Body of pancreas (tissue), 4 donors: Measurements from ENCODE around the gene CHCHD6. TPM values are rescaled to one million over a fixed set of nuclear protein-coding genes. Genes with fewer than 3 reads are reported as not detected.

Experiments
- ATAC-seq: fragments of 150-250 bp; one replicate; pipeline ENCODE4 v1.9.1; 2016
- DNase-seq, 4 donors: peaks; one replicate each; pipeline ENCODE4 v3.0.0-alpha.2; 2019
- H3K27ac ChIP-seq, 4 donors: fragments of 200-600 bp; sonication (generic); 1 replicate in 3 of 4; 2 replicates in 1 of 4; pipeline versions ENCODE4 v1.5.1 to v1.6.1; 2016 to 2019; ENCODE audit warnings: mild to moderate bottlenecking in 1 of 4, mixed read lengths in 1 of 4, moderate library complexity in 1 of 4
- H3K27me3 ChIP-seq, 2 donors: fragments of 200-600 bp; sonication (generic); one replicate each; pipeline ENCODE4 v1.6.0; 2016; ENCODE audit warnings: mild to moderate bottlenecking in 1 of 2
- H3K36me3 ChIP-seq, 2 donors: fragments of 200-600 bp; sonication (generic); replicated peaks in 1 of 2; 2 replicates each; pipeline ENCODE4 v1.5.1; 2016; ENCODE audit warnings: low read depth in 2 of 2; ENCODE audit not compliant: insufficient read depth in 1 of 2
- H3K4me1 ChIP-seq: fragments of 200-600 bp; sonication (generic); one replicate; pipeline ENCODE4 v1.6.0; 2016
- H3K4me3 ChIP-seq, 2 donors: fragments of 200-600 bp; sonication (generic); 1 replicate in 1 of 2; 2 replicates in 1 of 2; pipeline ENCODE4 v1.5.1; 2016 to 2019
- H3K9me3 ChIP-seq, 3 donors: fragments of 200-600 bp; sonication (generic); 1 replicate in 2 of 3; 2 replicates in 1 of 3; pipeline ENCODE4 v1.5.1; 2016
- POLR2A ChIP-seq, 3 donors: fragments of 450-650 bp; IDR thresholded peaks; one replicate each; pipeline ENCODE4 v1.6.1; 2016; ENCODE audit warnings: antibody characterized with exemption in 3 of 3, mild to moderate bottlenecking in 2 of 3
- WGBS, 2 donors: methylation state at CpG; one replicate each; pipeline ENCODE4 v1.1.5; 2017; 5-methylcytosine and 5-hydroxymethylcytosine counted together
- intact Hi-C: fragments of 100-400 bp; cut with DNase I; formaldehyde crosslinking; loops from one replicate; pipeline ENCODE4 v1.15.1; 2023
- total RNA-seq, 2 donors: library from RNA; depleted of rRNA; stranded (reverse); fragments of >200 nt; gene quantifications; one replicate each; pipeline ENCODE4 v1.1.0, GENCODE V29; 2016
- TF ChIP-seq, protein P1 (sequence below), 7 experiments: fragments of 450-650 bp in 4 of 7; fragments of 200-600 bp in 3 of 7; sonication (generic) in 3 of 7; IDR thresholded peaks; one replicate each; pipeline ENCODE4 v1.5.1; 2016 to 2019; ENCODE audit warnings: antibody characterized with exemption in 7 of 7

The CHCHD6 gene
- total RNA-seq, 2 donors from 2014 or later, result 0.66 to 10.9 TPM

DNA sequence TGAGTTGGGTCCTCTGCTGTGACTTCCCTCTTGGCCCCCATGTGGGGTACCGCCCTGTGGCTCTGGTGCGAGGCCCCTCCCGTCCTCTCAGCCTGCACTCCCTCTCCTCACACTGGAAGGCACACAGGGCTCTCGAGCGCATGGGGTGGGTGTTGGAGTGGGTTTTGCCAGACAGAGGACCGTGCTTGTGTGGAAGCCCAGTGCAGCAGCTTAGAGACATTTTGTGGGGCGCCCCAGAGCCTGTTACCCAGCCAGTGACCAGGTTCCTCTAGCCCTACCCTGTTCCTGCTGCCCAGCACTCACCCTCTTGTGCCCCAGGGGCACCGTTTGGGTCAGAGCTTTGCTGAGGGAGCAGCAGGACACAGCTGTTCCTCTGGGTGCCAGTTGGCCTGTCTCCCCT, 288.7 kb downstream of the CHCHD6 start:
- H3K4me3 ChIP-seq, result no peak overlapping the region
- no peak overlapping the region for H3K27ac ChIP-seq
- H3K9me3 ChIP-seq, result no peaks in the 10 kb centered on the region
- H3K36me3 ChIP-seq, result peaks cover 0 to 4% of the 10 kb centered on the region in 2 donors
- peaks cover 12% of the 10 kb centered on the region for H3K4me1 ChIP-seq
- ATAC-seq (no peak), DNase-seq (no peak)
- TF ChIP-seq POLR2A (IDR thresholded peaks at IDR 0.05), result no peak
- TF ChIP-seq, protein P1, sequence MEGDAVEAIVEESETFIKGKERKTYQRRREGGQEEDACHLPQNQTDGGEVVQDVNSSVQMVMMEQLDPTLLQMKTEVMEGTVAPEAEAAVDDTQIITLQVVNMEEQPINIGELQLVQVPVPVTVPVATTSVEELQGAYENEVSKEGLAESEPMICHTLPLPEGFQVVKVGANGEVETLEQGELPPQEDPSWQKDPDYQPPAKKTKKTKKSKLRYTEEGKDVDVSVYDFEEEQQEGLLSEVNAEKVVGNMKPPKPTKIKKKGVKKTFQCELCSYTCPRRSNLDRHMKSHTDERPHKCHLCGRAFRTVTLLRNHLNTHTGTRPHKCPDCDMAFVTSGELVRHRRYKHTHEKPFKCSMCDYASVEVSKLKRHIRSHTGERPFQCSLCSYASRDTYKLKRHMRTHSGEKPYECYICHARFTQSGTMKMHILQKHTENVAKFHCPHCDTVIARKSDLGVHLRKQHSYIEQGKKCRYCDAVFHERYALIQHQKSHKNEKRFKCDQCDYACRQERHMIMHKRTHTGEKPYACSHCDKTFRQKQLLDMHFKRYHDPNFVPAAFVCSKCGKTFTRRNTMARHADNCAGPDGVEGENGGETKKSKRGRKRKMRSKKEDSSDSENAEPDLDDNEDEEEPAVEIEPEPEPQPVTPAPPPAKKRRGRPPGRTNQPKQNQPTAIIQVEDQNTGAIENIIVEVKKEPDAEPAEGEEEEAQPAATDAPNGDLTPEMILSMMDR (IDR thresholded peaks at IDR 0.05), result no peak
- no peaks in the 10 kb centered on the region for H3K27me3 ChIP-seq
- WGBS, 2 donors, result 88 to 94% methylated on average over 3 to 8 of the region's 8 CpGs
- intact Hi-C loops, result no loop called here

DNA sequence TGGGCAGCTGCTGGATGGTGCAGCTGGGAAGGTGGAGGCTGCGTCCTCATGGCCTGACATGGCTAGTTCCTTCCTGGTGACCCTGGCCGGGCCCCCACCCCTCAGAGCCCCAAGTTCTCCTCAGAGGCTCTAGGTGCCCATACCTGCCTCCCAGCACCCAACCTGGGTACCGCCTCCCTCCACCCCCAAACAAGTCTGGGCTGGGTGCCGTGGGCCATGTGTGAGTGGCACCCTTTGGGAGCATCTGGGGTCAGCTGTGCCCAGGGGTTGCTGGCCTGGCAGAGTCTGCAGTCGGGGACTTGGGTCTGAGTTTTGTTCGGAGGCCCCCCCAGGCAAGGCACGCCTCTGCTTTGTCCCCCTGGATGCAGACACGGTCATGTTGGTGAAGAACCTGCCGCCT, 289.4 kb downstream of the CHCHD6 start:
- Histone ChIP-seq H3K4me1 (peaks cover 12% of the 10 kb centered on the region), H3K4me3 (no peak overlapping the region), H3K36me3 (peaks cover 0 to 4% of the 10 kb centered on the region in 2 donors), H3K27ac (no peak overlapping the region), H3K27me3 (no peaks in the 10 kb centered on the region), H3K9me3 (no peaks in the 10 kb centered on the region)
- DNase-seq, result no peak
- intact Hi-C loops, result no loop called here
- WGBS, 2 donors, result 96 to 97% methylated on average over 6 to 8 of the region's 9 CpGs
- ATAC-seq, result no peak
- TF ChIP-seq, protein P1 (IDR thresholded peaks at IDR 0.05), result no peak
- no peak for TF ChIP-seq POLR2A (IDR thresholded peaks at IDR 0.05)

DNA sequence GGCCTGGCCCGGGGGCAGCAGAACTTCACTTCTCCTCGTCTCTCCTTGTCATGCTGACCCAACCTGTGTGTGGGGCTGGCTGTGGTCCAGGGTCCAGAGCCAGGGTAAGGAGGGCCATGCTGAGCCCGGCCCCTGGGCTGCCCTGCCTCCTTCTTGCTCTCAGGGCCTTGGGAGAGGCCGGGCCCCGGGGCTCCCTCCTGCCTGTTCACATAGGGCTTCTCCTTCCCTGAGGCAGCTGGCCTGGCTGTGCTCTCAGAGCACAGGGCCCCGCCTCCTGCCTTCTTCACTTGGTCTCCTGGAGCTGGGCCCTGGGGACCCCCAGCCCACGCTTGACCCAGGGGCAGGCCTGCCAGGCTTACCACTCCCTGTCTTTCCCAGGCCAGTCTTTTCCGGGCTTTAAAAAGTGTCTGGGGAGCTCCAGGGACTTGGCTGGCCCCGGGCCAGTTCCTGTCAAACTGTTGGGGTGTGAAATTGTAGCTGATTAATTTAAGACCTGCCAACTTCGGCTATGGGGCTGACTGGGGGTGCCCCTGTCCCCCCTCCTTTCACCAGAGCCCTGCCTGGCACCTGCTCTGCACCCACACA, 290.7 kb downstream of the CHCHD6 start:
- no peak overlapping the region for H3K4me3 ChIP-seq
- no peaks in the 10 kb centered on the region for H3K27me3 ChIP-seq
- H3K27ac ChIP-seq, result peak overlapping the region in 1 of 4 donors; percentile 44
- no peaks in the 10 kb centered on the region for H3K36me3 ChIP-seq
- 60 to 64% methylated on average over 6 to 9 of the region's 10 CpGs for WGBS, 2 donors
- ATAC-seq, result no peak
- intact Hi-C loops, result no loop called here
- no peak for TF ChIP-seq POLR2A (IDR thresholded peaks at IDR 0.05)
- TF ChIP-seq, protein P1 (IDR thresholded peaks at IDR 0.05), result no peak
- H3K9me3 ChIP-seq, result no peaks in the 10 kb centered on the region
- DNase-seq, result peak in 1 of 4 donors; percentile 55
- peaks cover 12% of the 10 kb centered on the region for H3K4me1 ChIP-seq

DNA sequence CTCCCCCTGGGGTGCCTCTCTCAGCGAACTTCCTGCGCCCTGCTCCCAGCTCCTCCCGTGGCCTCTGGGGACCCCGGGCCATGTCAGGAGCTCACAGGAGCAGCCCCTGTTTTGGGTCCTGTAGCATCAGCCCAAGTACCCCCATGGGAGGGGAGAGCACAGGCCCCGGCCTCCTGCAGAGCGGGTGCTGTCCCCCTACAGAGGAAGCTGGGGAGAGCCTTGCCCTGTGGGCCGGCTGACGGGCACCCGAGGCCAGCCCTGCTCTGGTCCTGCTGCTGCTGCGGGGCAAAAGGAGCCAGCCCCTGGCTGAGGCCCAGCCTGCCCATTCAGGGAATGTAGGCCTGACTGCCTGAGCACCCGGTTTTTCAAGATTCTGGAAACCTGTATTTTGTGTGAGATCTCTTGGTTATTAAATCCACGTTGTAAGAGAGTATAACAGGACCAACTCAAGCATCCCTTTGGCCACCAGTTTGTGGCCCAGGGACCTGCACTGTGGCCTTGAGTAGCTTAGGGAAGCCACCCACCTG, 291.3 kb downstream of the CHCHD6 start:
- H3K4me1 ChIP-seq, result peaks cover 12% of the 10 kb centered on the region
- DNase-seq (no peak), ATAC-seq (no peak)
- H3K4me3 ChIP-seq, result no peak overlapping the region
- TF ChIP-seq POLR2A (IDR thresholded peaks at IDR 0.05), result no peak
- TF ChIP-seq, protein P1 (IDR thresholded peaks at IDR 0.05), result no peak
- H3K9me3 ChIP-seq, result no peaks in the 10 kb centered on the region
- intact Hi-C loops, result no loop called here
- no peak overlapping the region for H3K27ac ChIP-seq
- no peaks in the 10 kb centered on the region for H3K27me3 ChIP-seq
- WGBS, 2 donors, result 68% methylated on average over 9 of the region's 12 CpGs; no CpG with 5 or more reads in 1 of the 2 donors
- H3K36me3 ChIP-seq, result no peaks in the 10 kb centered on the region
